ENCODE data around the gene PPIE. TPM values are rescaled to one million over a fixed set of nuclear protein-coding genes. Genes with fewer than 3 reads are reported as not detected.

The PPIE gene
- total and polyA plus RNA-seq, 2 experiments from 2014 or later = 27.8 to 51.9 TPM

- TF ChIP-seq ZNF462 (CRISPR knock-in tag; IDR thresholded peaks at IDR 0.05) (no peak), ZNF331 (CRISPR knock-in tag; IDR thresholded peaks at IDR 0.05; ENCODE audit: low read depth) (no peak), EZH2 (IDR thresholded peaks at IDR 0.05; ENCODE audit: low read depth, unreplicated experiment) (no peak), ETS1 (IDR thresholded peaks at IDR 0.05) (no peak), EZH2phosphoT487 (IDR thresholded peaks at IDR 0.05; ENCODE audit: unreplicated experiment) (no peak)
Measured at GRCh38 chr1:39689214-39689613, 49.5 kb upstream of the PPIE start (continued).

GRCh38 chr1:39689635-39690034, 49.0 kb upstream of the PPIE start:
- H3K9me3 Mint-ChIP-seq = no peaks in the 10 kb centered on the region; the same call in 2 of the 3 replicates
- H2AFZ ChIP-seq = no peak overlapping the region
- H3K4me1 ChIP-seq (ENCODE audit: insufficient read depth) = no peaks in the 10 kb centered on the region; the same call in 1 of the 2 replicates
- no peak for ATAC-seq
- no peak overlapping the region for H3K4me3 Mint-ChIP-seq
- H3K4me3 ChIP-seq = no peak overlapping the region
- no peak for TF ChIP-seq EZH2phosphoT487 (IDR thresholded peaks at IDR 0.05; ENCODE audit: unreplicated experiment)
- no peak for TF ChIP-seq CTCF (conservative IDR thresholded peaks at IDR 0.05; ENCODE audit: low read depth in 2 of 2)
- TF ChIP-seq JUNB (IDR thresholded peaks at IDR 0.05; ENCODE audit: unreplicated experiment) = no peak
- TF ChIP-seq NANOG (IDR thresholded peaks at IDR 0.05; ENCODE audit: borderline replicate concordance) = no peak
- TF ChIP-seq POLR2AphosphoS5 (IDR thresholded peaks at IDR 0.05; ENCODE audit: low read depth) = no peak
- no peak for TF ChIP-seq REST (IDR thresholded peaks at IDR 0.05; ENCODE audit: unreplicated experiment)
- TF ChIP-seq STAT1 (IDR thresholded peaks at IDR 0.05; ENCODE audit: unreplicated experiment) = no peak
- H3K4me1 Mint-ChIP-seq = peaks cover 5% of the 10 kb centered on the region
- H3K9me2 ChIP-seq (ENCODE audit: insufficient read depth) = no peaks in the 10 kb centered on the region
- no peak for DNase-seq (ENCODE audit: low spot score)
- H3K79me2 ChIP-seq (replicated peaks; ENCODE audit: insufficient read depth) = no peaks in the 10 kb centered on the region
- H3K27ac ChIP-seq (ENCODE audit: low read depth) = no peak overlapping the region
- no peaks in the 10 kb centered on the region for H3K36me3 ChIP-seq (ENCODE audit: insufficient read depth)
- peaks cover 99% of the 10 kb centered on the region for H3K27me3 ChIP-seq (ENCODE audit: insufficient read depth)
- H3K36me3 Mint-ChIP-seq (ENCODE audit: low read depth) = no peaks in the 10 kb centered on the region
- H3K27me3 Mint-ChIP-seq (ENCODE audit: insufficient read depth, low read depth, poor library complexity) = peaks cover 98% of the 10 kb centered on the region
- H3K27ac Mint-ChIP-seq = no peak overlapping the region
- H3K4me2 ChIP-seq = no peak overlapping the region
- H3F3A ChIP-seq (replicated peaks; ENCODE audit: low read depth) = no peaks in the 10 kb centered on the region
- 0 out of 2 replicates have a peak, but pooled peaks cover 13% of the 10 kb centered on the region for H4K20me1 ChIP-seq (replicated peaks; ENCODE audit: insufficient read depth)
